CD4-positive, alpha-beta T cell treated with Interleukin-4 for 4 hours (primary cell): ENCODE measurements around the gene NAT8.
"Not testable (repeated sequence)": the region's sequence is repeated elsewhere in the genome, so short reads cannot be mapped to it uniquely, and the experiment has no call there.

Experiments used
- DNase-seq: peaks from one replicate; pipeline ENCODE4 v3.0.0-alpha.2; 2020

Gene NAT8

DNA sequence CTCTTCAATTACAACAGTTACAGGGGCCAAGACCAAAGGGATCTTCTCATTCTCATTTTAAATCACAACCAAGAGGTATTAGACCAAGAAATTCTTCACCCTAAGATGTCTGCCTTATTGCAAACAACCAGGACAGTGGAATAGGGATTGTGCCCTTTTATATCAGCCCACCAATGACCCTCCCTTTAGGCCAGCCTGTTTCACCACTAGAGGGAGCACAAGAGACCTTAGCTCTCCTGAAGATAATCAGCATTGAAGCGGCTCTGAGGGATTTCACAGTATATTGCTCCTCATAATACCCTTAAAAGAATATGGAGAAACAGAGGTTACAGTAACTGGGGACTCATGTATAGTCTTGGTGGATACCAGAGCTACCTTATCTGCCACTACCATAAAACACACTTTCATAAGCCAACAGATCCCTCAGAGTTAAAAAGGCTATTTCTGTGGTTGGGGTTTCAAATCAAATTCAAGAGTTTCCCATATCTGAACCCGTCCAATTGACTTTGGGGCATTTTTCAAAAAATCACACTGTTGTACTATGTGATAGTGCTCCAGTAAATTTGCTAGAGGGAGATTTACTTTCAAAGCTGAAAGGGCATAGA is 11.5 kb downstream of the NAT8 start:
- DNase-seq = not testable (repeated sequence)

DNA sequence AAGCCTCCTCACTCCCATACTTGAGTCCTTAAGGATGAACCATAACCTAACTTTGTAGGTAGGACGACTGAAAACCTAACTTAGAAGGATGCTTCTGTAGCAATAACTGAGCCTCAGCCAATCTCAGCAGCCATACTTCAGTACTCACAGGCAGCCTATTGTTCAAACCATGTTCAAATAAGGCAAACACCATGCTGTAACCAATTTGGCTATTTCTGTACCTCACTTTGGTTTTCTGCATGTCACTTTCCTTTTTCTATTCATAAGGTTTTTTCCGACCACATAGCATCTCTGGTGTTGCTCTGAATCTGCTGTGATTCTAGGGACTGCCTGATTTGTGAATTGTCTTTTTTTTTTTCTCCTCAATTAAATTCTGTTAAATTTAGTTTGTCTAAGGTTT is 13.7 kb downstream of the NAT8 start:
- not testable (repeated sequence) for DNase-seq

GRCh38 chr2:73626237-73626636 is 16.0 kb downstream of the NAT8 start:
- DNase-seq = not testable (repeated sequence)

GRCh38 chr2:73624625-73625024 is 17.6 kb downstream of the NAT8 start:
- not testable (repeated sequence) for DNase-seq

GRCh38 chr2:73624036-73624435 is 18.2 kb downstream of the NAT8 start:
- not testable (repeated sequence) for DNase-seq

- not testable (repeated sequence) for DNase-seq
Measured at GRCh38 chr2:73619925-73620324, 22.3 kb downstream of the NAT8 start.

DNA sequence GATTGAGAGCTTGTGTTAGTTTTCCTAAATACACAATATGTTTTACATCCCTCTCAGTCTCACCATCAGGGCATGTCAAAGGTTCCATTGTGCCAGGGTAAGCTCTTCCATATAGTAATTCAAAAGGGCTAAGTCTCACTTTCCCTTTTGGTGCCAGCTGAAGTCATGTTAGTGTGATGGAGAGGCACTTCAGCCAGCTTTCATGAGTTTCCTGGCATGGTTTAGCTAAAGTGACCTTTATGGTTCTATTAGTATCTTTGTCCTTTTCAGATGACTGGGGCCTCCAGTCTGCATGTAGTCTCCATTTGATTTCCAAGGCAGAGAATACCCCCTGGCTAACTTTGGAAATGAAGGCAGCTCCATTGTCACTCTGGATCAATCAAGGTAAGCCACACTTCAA is 27.2 kb downstream of the NAT8 start:
- DNase-seq = no peak

DNA sequence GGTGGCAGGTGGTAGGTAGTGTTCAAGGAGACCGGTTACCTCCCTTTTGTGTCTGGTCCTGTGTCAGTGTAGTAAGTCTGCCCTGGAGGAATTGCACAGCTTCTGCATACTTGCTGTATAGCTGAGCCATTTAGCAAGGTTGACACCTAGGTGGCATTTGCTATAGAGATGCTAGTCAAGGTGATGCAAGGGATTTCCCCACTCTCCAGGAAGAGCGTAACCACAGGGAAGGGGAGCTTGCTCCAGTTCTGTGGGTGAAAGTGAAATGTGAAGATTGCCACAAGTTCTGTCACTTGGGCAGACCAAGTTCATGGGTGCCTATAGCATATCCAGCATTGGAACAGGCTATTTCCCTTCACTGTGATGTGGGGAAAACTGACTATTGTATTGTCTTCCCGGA is 28.1 kb downstream of the NAT8 start:
- DNase-seq = no peak

- DNase-seq = no peak
Measured at GRCh38 chr2:73611867-73612266, 30.4 kb downstream of the NAT8 start.

DNA sequence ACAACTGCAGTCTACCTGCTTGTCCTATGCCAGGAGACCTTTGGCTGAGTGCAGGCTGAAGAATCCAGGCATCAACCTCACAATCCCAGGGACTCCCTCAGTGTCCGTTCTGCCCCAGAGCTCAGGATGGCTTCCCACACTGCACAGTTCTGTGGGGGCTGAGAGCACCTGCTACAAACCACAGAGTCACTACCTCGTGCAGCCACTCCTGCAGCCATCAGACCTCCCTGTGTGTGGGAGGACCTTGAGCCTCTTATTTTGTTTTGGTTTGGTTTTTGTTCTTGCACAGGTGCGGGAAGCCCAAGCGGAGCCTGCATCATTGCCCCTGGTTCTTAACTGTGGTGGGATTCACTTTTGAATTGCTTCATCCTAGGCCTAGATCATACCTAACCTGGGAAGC is 31.0 kb downstream of the NAT8 start:
- no peak for DNase-seq

DNA sequence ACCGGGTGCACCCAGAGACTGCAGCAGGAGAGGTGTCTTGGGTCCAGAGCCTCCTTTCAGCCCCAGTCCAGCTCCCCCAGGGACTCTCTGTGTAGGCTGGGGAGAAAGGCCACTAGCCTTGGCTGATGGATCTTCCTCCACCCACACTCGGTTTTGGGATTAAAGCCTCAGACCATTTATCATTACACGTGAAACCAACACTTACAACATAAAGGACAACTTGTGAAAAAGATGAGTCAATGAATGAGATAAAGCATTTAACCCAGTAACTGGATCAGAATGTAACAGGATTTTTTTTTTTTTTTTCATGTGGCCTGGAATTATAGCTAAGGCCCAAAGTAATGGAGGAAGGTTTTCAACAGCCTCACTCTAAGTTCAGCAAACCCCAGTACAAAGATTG is 32.1 kb downstream of the NAT8 start:
- DNase-seq = no peak

- DNase-seq = not testable (repeated sequence)
Measured at GRCh38 chr2:73604589-73604988, 37.6 kb downstream of the NAT8 start.

GRCh38 chr2:73603099-73603588 is 39.1 kb downstream of the NAT8 start:
- not testable (repeated sequence) for DNase-seq

DNA sequence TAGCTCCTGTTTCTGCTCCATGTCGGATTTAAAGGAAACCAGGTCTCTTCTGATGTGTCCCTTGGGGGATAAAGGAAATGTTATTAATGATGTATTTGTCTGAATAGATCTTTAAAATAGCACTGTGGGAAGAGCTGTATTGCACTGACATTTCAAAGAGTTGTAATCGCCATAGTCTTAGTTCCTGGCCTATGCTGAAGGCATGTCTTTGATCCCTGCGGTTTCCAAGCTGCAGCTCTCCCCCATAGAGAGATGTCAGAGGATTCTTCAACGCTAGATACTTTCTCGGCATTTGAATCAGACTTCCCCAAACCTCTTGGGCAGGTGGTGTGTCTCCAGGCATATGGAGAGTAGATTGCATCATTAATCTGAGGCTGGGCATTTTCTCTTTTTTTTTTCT is 40.4 kb downstream of the NAT8 start:
- DNase-seq = no peak

- DNase-seq = no peak
Measured at GRCh38 chr2:73594251-73594650, 48.0 kb downstream of the NAT8 start.

GRCh38 chr2:73593680-73594079 is 48.5 kb downstream of the NAT8 start:
- no peak for DNase-seq
